GM23338 (cell line): ENCODE results near the gene FLNC. TPM values are rescaled to one million over a fixed set of nuclear protein-coding genes. Genes with fewer than 3 reads are reported as not detected.

Experiments used
- ATAC-seq: fragments of 200-7000 bp; cut with Tn5 transposase; 3 replicates; pipeline ENCODE4 v1.9.1; 2020
- DNase-seq: peaks from one replicate; pipeline ENCODE4 v3.0.0-alpha.2; 2015; ENCODE audit warnings: low spot score
- H2AFZ ChIP-seq: fragments of 200-600 bp; sonication (generic); 2 replicates; pipeline ENCODE4 v1.8.0; 2016; ENCODE audit warnings: antibody characterized with exemption, mild to moderate bottlenecking, moderate library complexity
- H3F3A ChIP-seq: fragments of 200-600 bp; sonication (generic); replicated peaks from 2 replicates; pipeline ENCODE4 v1.8.0; 2017; ENCODE audit warnings: antibody characterized with exemption, mixed run types, low read depth
- H3K27ac ChIP-seq: fragments of 200-600 bp; sonication (generic); 2 replicates; pipeline ENCODE4 v1.6.1; 2016; ENCODE audit warnings: low read depth
- H3K27me3 ChIP-seq: fragments of 200-600 bp; sonication (generic); 2 replicates; pipeline ENCODE4 v1.8.0; 2016; ENCODE audit warnings: mild to moderate bottlenecking, mixed run types, moderate library complexity; ENCODE audit not compliant: insufficient read depth
- H3K36me3 ChIP-seq: fragments of 200-600 bp; sonication (generic); 2 replicates; pipeline ENCODE4 v1.8.0; 2016; ENCODE audit warnings: mild to moderate bottlenecking; ENCODE audit not compliant: insufficient read depth
- H3K4me1 ChIP-seq: fragments of 200-600 bp; sonication (generic); 2 replicates; pipeline ENCODE4 v1.8.0; 2016; ENCODE audit warnings: mild to moderate bottlenecking, moderate library complexity; ENCODE audit not compliant: insufficient read depth
- H3K4me2 ChIP-seq: fragments of 200-600 bp; sonication (generic); 2 replicates; pipeline ENCODE4 v1.7.1; 2017; ENCODE audit warnings: mixed run types
- H3K4me3 ChIP-seq: fragments of 200-600 bp; sonication (generic); 2 replicates; pipeline ENCODE4 v1.6.1; 2016; ENCODE audit warnings: mixed run types
- H3K79me2 ChIP-seq: fragments of 200-600 bp; sonication (generic); replicated peaks from 2 replicates; pipeline ENCODE4 v1.8.0; 2017; ENCODE audit warnings: mild to moderate bottlenecking; ENCODE audit not compliant: insufficient read depth
- H3K9me2 ChIP-seq: fragments of 200-600 bp; sonication (generic); 2 replicates; pipeline ENCODE4 v1.8.0; 2017; ENCODE audit not compliant: insufficient read depth
- H4K20me1 ChIP-seq: fragments of 200-600 bp; sonication (generic); replicated peaks from 2 replicates; pipeline ENCODE4 v1.8.0; 2017; ENCODE audit warnings: mild to moderate bottlenecking; ENCODE audit not compliant: insufficient read depth
- H3K27ac Mint-ChIP-seq: 2 replicates; pipeline ENCODE4 v1.8.0; 2020; ENCODE audit warnings: inconsistent platforms, mild to moderate bottlenecking, moderate library complexity, mixed read lengths
- H3K27me3 Mint-ChIP-seq: 3 replicates; pipeline ENCODE4 v1.8.0; 2022; ENCODE audit warnings: low read depth, mild to moderate bottlenecking, moderate library complexity, mixed read lengths, inconsistent platforms; ENCODE audit not compliant: insufficient read depth, poor library complexity
- H3K36me3 Mint-ChIP-seq: 3 replicates; pipeline ENCODE4 v1.8.0; 2021; ENCODE audit warnings: low read depth, mild to moderate bottlenecking, inconsistent platforms, moderate library complexity, mixed read lengths
- H3K4me1 Mint-ChIP-seq: 3 replicates; pipeline ENCODE4 v1.8.0; 2020; ENCODE audit warnings: mild to moderate bottlenecking, inconsistent platforms, mixed read lengths
- H3K4me3 Mint-ChIP-seq: 3 replicates; pipeline ENCODE4 v1.8.0; 2021; ENCODE audit warnings: moderate library complexity, mild to moderate bottlenecking, inconsistent platforms, mixed read lengths
- H3K9me3 Mint-ChIP-seq: 3 replicates; pipeline ENCODE4 v1.8.0; 2020; ENCODE audit warnings: moderate library complexity, mild to moderate bottlenecking, inconsistent platforms, mixed read lengths
- CREB1 ChIP-seq: fragments of 250-450 bp; sonication (Bioruptor Pico); IDR thresholded peaks from 2 replicates; pipeline ENCODE4 v1.5.0; 2020; ENCODE audit warnings: low read depth, mild to moderate bottlenecking, moderate library complexity
- CTCF ChIP-seq, 2 experiments: fragments of 200-600 bp in 1 of 2; sonication (generic) in 1 of 2; conservative IDR thresholded peaks; 2 replicates each; pipeline versions ENCODE4 v1.5.1 to v1.6.1; 2016 to 2017; ENCODE audit warnings: antibody characterized with exemption in 2 of 2, low read depth in 2 of 2, mild to moderate bottlenecking in 2 of 2, moderate library complexity in 1 of 2
- JUNB ChIP-seq: IDR thresholded peaks from one replicate; pipeline ENCODE4 v1.6.1; 2016; ENCODE audit warnings: antibody characterized with exemption; ENCODE audit not compliant: unreplicated experiment
- NANOG ChIP-seq: IDR thresholded peaks from 2 replicates; pipeline ENCODE4 v1.6.1; 2016; ENCODE audit warnings: antibody characterized with exemption, borderline replicate concordance
- REST ChIP-seq: IDR thresholded peaks from one replicate; pipeline ENCODE4 v1.6.1; 2018; ENCODE audit warnings: antibody characterized with exemption; ENCODE audit not compliant: unreplicated experiment
- STAT1 ChIP-seq: IDR thresholded peaks from one replicate; pipeline ENCODE4 v1.6.1; 2016; ENCODE audit warnings: antibody characterized with exemption; ENCODE audit not compliant: unreplicated experiment
- ZNF114 ChIP-seq: fragments of 250-450 bp; sonication (Bioruptor Pico); IDR thresholded peaks from 2 replicates; pipeline ENCODE4 v1.5.0; 2020; ENCODE audit warnings: mild to moderate bottlenecking, moderate library complexity
- ZNF331 ChIP-seq: fragments of 250-450 bp; sonication (Bioruptor Pico); IDR thresholded peaks from 2 replicates; pipeline ENCODE4 v1.5.0; 2020; ENCODE audit warnings: low read depth, mild to moderate bottlenecking, moderate library complexity
- polyA plus RNA-seq: library from polyadenylated mRNA; unstranded; fragments of >200 nt; fragmentation: Nextera tagmentation; extraction: Ambion mirVana; gene quantifications from 2 replicates; pipeline ENCODE4 v1.2.1, GENCODE V29; 2016
- total RNA-seq: library from RNA; depleted of rRNA; stranded (reverse); fragments of >200 nt; shearing (Covaris generic); gene quantifications from 2 replicates; pipeline ENCODE4 v1.2.3, GENCODE V29; 2014

Gene FLNC
- total and polyA plus RNA-seq, 2 experiments from 2014 or later, result 0.65 to 11.8 TPM

- no peak overlapping the region for H3K27ac Mint-ChIP-seq
- no peaks in the 10 kb centered on the region for H3K79me2 ChIP-seq
- peak overlapping the region; percentile 87 for H2AFZ ChIP-seq
- H3K9me3 Mint-ChIP-seq, result peaks cover 8% of the 10 kb centered on the region; the same call in 2 of the 3 replicates
- H3K4me3 ChIP-seq, result no peak overlapping the region
- DNase-seq (peak; percentile 87), ATAC-seq (peak; percentile 66)
- H3K4me1 ChIP-seq, result peaks cover 3% of the 10 kb centered on the region
- TF ChIP-seq CTCF (conservative IDR thresholded peaks at IDR 0.05; ENCODE audit: low read depth in 2 of 2) (peak; percentile 75 to 85), REST (no peak)
- 0 out of 2 replicates have a peak, but pooled peaks cover 5% of the 10 kb centered on the region for H3K9me2 ChIP-seq
- H3K27ac ChIP-seq, result no peak overlapping the region
- H3K36me3 ChIP-seq, result no peaks in the 10 kb centered on the region
- H3K4me1 Mint-ChIP-seq, result peaks cover 9% of the 10 kb centered on the region
- no peaks in the 10 kb centered on the region; the same call in 2 of the 3 replicates for H3K36me3 Mint-ChIP-seq
- peaks cover 18% of the 10 kb centered on the region for H3K27me3 Mint-ChIP-seq
- H3F3A ChIP-seq, result no peaks in the 10 kb centered on the region
- no peak overlapping the region for H3K4me3 Mint-ChIP-seq
- H3K27me3 ChIP-seq, result peaks cover 22% of the 10 kb centered on the region
- no peak overlapping the region for H3K4me2 ChIP-seq
- H4K20me1 ChIP-seq, result no peaks in the 10 kb centered on the region
Observed at GRCh38 chr7:128904381-128905197, 74.4 kb downstream of the FLNC start.

- Histone ChIP-seq H2AFZ (no peak overlapping the region), H3K27ac (no peak overlapping the region)
Observed at GRCh38 chr7:128906001-128906765, 76.0 kb downstream of the FLNC start.

More at GRCh38 chr7:128906001-128906765, 76.0 kb downstream of the FLNC start:
- Histone ChIP-seq H3K4me3 (no peak overlapping the region), H3K27me3 (peaks cover 38% of the 10 kb centered on the region), H3K4me1 (peaks cover 10% of the 10 kb centered on the region), H3K36me3 (no peaks in the 10 kb centered on the region), H3K4me2 (no peak overlapping the region), H3K9me2 (no peaks in the 10 kb centered on the region), H3F3A (no peaks in the 10 kb centered on the region), H3K79me2 (no peaks in the 10 kb centered on the region), H4K20me1 (no peaks in the 10 kb centered on the region)
- H3K4me3 Mint-ChIP-seq, result no peak overlapping the region
- no peaks in the 10 kb centered on the region; the same call in 2 of the 3 replicates for H3K36me3 Mint-ChIP-seq
- no peaks in the 10 kb centered on the region for H3K9me3 Mint-ChIP-seq
- no peak for TF ChIP-seq REST
- no peak for TF ChIP-seq CTCF (conservative IDR thresholded peaks at IDR 0.05; ENCODE audit: low read depth in 2 of 2)
- TF ChIP-seq STAT1, result no peak
- TF ChIP-seq NANOG, result no peak
- no peak for TF ChIP-seq CREB1 (CRISPR knock-in tag)
- no peak for TF ChIP-seq ZNF114 (CRISPR knock-in tag)
- no peak for TF ChIP-seq JUNB
- no peak for TF ChIP-seq ZNF331 (CRISPR knock-in tag)
- H3K27me3 Mint-ChIP-seq, result peaks cover 30% of the 10 kb centered on the region
- DNase-seq (no peak), ATAC-seq (no peak)
- H3K27ac Mint-ChIP-seq, result no peak overlapping the region
- H3K4me1 Mint-ChIP-seq, result peaks cover 15% of the 10 kb centered on the region
